GM12878 (cell line): Measurements from ENCODE around the gene UNC5B.

Experiments used
- ATF3 ChIP-seq: IDR thresholded peaks from 2 replicates; pipeline ENCODE4 v1.6.1; 2011; ENCODE audit warnings: low read depth, mild to moderate bottlenecking, low read length, moderate library complexity, borderline replicate concordance; ENCODE audit errors: extremely low read depth
- CREM ChIP-seq: IDR thresholded peaks from 2 replicates; pipeline ENCODE4 v1.6.1; 2014; ENCODE audit warnings: antibody characterized with exemption, low read depth
- CTCF ChIP-seq, 3 experiments: IDR thresholded peaks in 2 of 3; conservative IDR thresholded peaks in 1 of 3; 2 replicates each; pipeline ENCODE4 v1.5.1; 2011; ENCODE audit warnings: low read depth in 3 of 3, low read length in 3 of 3, mild to moderate bottlenecking in 3 of 3, control low read depth in 2 of 3, moderate library complexity in 2 of 3, inconsistent platforms in 1 of 3, mixed read lengths in 1 of 3; ENCODE audit not compliant: control insufficient read depth in 2 of 3, insufficient read depth in 1 of 3; ENCODE audit errors: extremely low read depth in 1 of 3
- EZH2 ChIP-seq: IDR thresholded peaks from 2 replicates; pipeline ENCODE4 v1.6.1; 2012; ENCODE audit warnings: low read depth, mild to moderate bottlenecking, control low read depth, inconsistent platforms, low read length, borderline replicate concordance; ENCODE audit not compliant: control insufficient read depth
- FOXM1 ChIP-seq: IDR thresholded peaks from 2 replicates; pipeline ENCODE4 v1.6.1; 2012; ENCODE audit warnings: low read depth, mild to moderate bottlenecking, inconsistent platforms, low read length, moderate library complexity
- KDM1A ChIP-seq: fragments of 200-600 bp; sonication (generic); IDR thresholded peaks from 2 replicates; pipeline ENCODE4 v1.6.1; 2016; ENCODE audit warnings: borderline replicate concordance
- MAX ChIP-seq: IDR thresholded peaks from 2 replicates; pipeline ENCODE4 v1.6.1; 2012; ENCODE audit warnings: low read depth, low read length, improper control_type of control experiment
- POLR2A ChIP-seq: IDR thresholded peaks from 2 replicates; pipeline ENCODE4 v1.6.1; 2011; ENCODE audit warnings: low read depth, mild to moderate bottlenecking, low read length
- POLR2AphosphoS5 ChIP-seq: IDR thresholded peaks from 2 replicates; pipeline ENCODE4 v1.6.1; 2011; ENCODE audit warnings: mild to moderate bottlenecking, low read length, inconsistent platforms
- RAD21 ChIP-seq: IDR thresholded peaks from 2 replicates; pipeline ENCODE4 v1.6.1; 2011; ENCODE audit warnings: mild to moderate bottlenecking, low read depth, low read length, moderate library complexity; ENCODE audit not compliant: insufficient read depth
- SUZ12 ChIP-seq: fragments of 200-600 bp; sonication (generic); IDR thresholded peaks from one replicate; pipeline ENCODE4 v1.6.1; 2018; ENCODE audit warnings: antibody characterized with exemption, mild to moderate bottlenecking; ENCODE audit not compliant: unreplicated experiment
- TBL1XR1 ChIP-seq: IDR thresholded peaks from 2 replicates; pipeline ENCODE4 v1.6.1; 2012; ENCODE audit warnings: low read depth, low read length, improper control_type of control experiment
- TCF12 ChIP-seq: IDR thresholded peaks from 2 replicates; pipeline ENCODE4 v1.6.1; 2011; ENCODE audit warnings: low read depth, mild to moderate bottlenecking, low read length
- ZZZ3 ChIP-seq: IDR thresholded peaks from 2 replicates; pipeline ENCODE4 v1.6.1; 2011; ENCODE audit warnings: low read depth; ENCODE audit not compliant: control insufficient read depth, insufficient read length

- TF ChIP-seq POLR2AphosphoS5 (no peak), EZH2 (no peak), CTCF (IDR thresholded peaks at IDR 0.05 in 2 of 3, conservative IDR thresholded peaks at IDR 0.05 in 1 of 3; ENCODE audit: control insufficient read depth in 2 of 3, extremely low read depth in 1 of 3, insufficient read depth in 1 of 3, low read depth in 3 of 3, low read length in 3 of 3) (no peak), SUZ12 (no peak), ZZZ3 (no peak), TCF12 (no peak), MAX (no peak), POLR2A (no peak), FOXM1 (no peak), RAD21 (no peak), TBL1XR1 (no peak), KDM1A (no peak), ATF3 (no peak), CREM (no peak)
Observed at GRCh38 chr10:71299071-71299785, 86.9 kb downstream of the UNC5B start.
